HG03460 (cell line): ENCODE data around the gene AHDC1.

Experiments
- ATAC-seq: cut with Tn5 transposase; IDR thresholded peaks from one replicate; pipeline ENCODE4 v1.9.1; 2021; ENCODE audit not compliant: unreplicated experiment

The AHDC1 gene

GRCh38 chr1:27615346-27616192 lies 11.6 kb upstream of the AHDC1 start:
- ATAC-seq, result no peak

- no peak for ATAC-seq
Observed at GRCh38 chr1:27614625-27615344, 10.8 kb upstream of the AHDC1 start.

- no peak for ATAC-seq
Observed at GRCh38 chr1:27614043-27614624, 10.2 kb upstream of the AHDC1 start.

GRCh38 chr1:27612718-27613117 lies 8.8 kb upstream of the AHDC1 start:
- no peak for ATAC-seq

- no peak for ATAC-seq
Observed at GRCh38 chr1:27611450-27611849, 7.5 kb upstream of the AHDC1 start.

GRCh38 chr1:27609618-27610240 lies 5.8 kb upstream of the AHDC1 start:
- ATAC-seq, result no peak

- ATAC-seq, result no peak
Observed at GRCh38 chr1:27609210-27609555, 5.2 kb upstream of the AHDC1 start.

- ATAC-seq, result no peak
Observed at GRCh38 chr1:27607239-27607804, 3.4 kb upstream of the AHDC1 start.

GRCh38 chr1:27606708-27607238 lies 2.8 kb upstream of the AHDC1 start:
- no peak for ATAC-seq

GRCh38 chr1:27605796-27606707 lies 2.1 kb upstream of the AHDC1 start:
- ATAC-seq, result no peak

- ATAC-seq, result no peak
Observed at GRCh38 chr1:27605300-27605766, 1.4 kb upstream of the AHDC1 start.

GRCh38 chr1:27604579-27605299 lies 795 bp upstream of the AHDC1 start:
- no peak for ATAC-seq

- no peak for ATAC-seq
Observed at GRCh38 chr1:27603309-27603680, 649 bp downstream of the AHDC1 start.

GRCh38 chr1:27602462-27603308 lies 1.3 kb downstream of the AHDC1 start:
- ATAC-seq, result no peak

GRCh38 chr1:27601771-27602461 lies 2.0 kb downstream of the AHDC1 start:
- no peak for ATAC-seq

- ATAC-seq, result no peak
Observed at GRCh38 chr1:27601321-27601770, 2.6 kb downstream of the AHDC1 start.

GRCh38 chr1:27600498-27601175 lies 3.3 kb downstream of the AHDC1 start:
- no peak for ATAC-seq
